Epidermal melanocyte (primary cell): Measurements from ENCODE around the gene CTAGE15.
"Not testable (repeated sequence)": the region's sequence is repeated elsewhere in the genome, so short reads cannot be mapped to it uniquely, and the experiment has no call there.

ENCODE experiments used
- DNase-seq: peaks from one replicate; pipeline ENCODE4 v3.0.0; 2011; ENCODE audit warnings: low spot score; ENCODE audit not compliant: insufficient read length

Gene CTAGE15

GRCh38 chr7:143622130-143622529, 50.5 kb downstream of the CTAGE15 start:
- DNase-seq, result not testable (repeated sequence)
